Loucy (cell line): ENCODE results near the gene ZNF687.

Source experiments
- CTCF ChIP-seq: fragments of 200-600 bp; sonication (generic); conservative IDR thresholded peaks from 2 replicates; pipeline ENCODE4 v1.5.1; 2014; ENCODE audit warnings: mild to moderate bottlenecking, antibody characterized with exemption, low read length
- EZH2phosphoT487 ChIP-seq: fragments of 200-600 bp; IDR thresholded peaks from 2 replicates; pipeline ENCODE4 v1.6.1; 2018; ENCODE audit warnings: antibody characterized with exemption, mild to moderate bottlenecking, moderate library complexity, borderline replicate concordance

- TF ChIP-seq EZH2phosphoT487, result no peak
- TF ChIP-seq CTCF, result no peak
Observed at GRCh38 chr1:151284013-151284577, 2.0 kb downstream of the ZNF687 start.
